NCI-H524 treated with DMSO at 0.1 percent for 48 hours (cell line): Measurements from ENCODE around the gene PHACTR1.
A peak's percentile ranks its signal among the peaks of the same experiment; 100 is the strongest.
"Not testable (repeated sequence)": the region's sequence is repeated elsewhere in the genome, so short reads cannot be mapped to it uniquely, and the experiment has no call there.

ENCODE experiments used
- DNase-seq: peaks from one replicate; lab custom pipeline; 2025; lab: John Stamatoyannopoulos, UW

PHACTR1 gene

GRCh38 chr6:12749531-12750379 is 33.2 kb downstream of the PHACTR1 start:
- DNase-seq, result no peak

- no peak for DNase-seq
Observed at GRCh38 chr6:12750416-12750815, 33.8 kb downstream of the PHACTR1 start.

GRCh38 chr6:12751694-12752325 is 35.2 kb downstream of the PHACTR1 start:
- DNase-seq, result no peak

- no peak for DNase-seq
Observed at GRCh38 chr6:12753036-12753435, 36.5 kb downstream of the PHACTR1 start.

GRCh38 chr6:12760226-12760625 is 43.7 kb downstream of the PHACTR1 start:
- DNase-seq, result no peak

- no peak for DNase-seq
Observed at GRCh38 chr6:12760911-12761310, 44.3 kb downstream of the PHACTR1 start.

- DNase-seq, result peak; percentile 24
Observed at GRCh38 chr6:12761376-12762115, 45.0 kb downstream of the PHACTR1 start.

- DNase-seq, result not testable (repeated sequence)
Observed at GRCh38 chr6:12762731-12763434, 46.3 kb downstream of the PHACTR1 start.

GRCh38 chr6:12766365-12766764 is 49.8 kb downstream of the PHACTR1 start:
- no peak for DNase-seq

- peak; percentile 55 for DNase-seq
Observed at GRCh38 chr6:12767016-12767415, 50.4 kb downstream of the PHACTR1 start.

GRCh38 chr6:12769556-12770256 is 53.1 kb downstream of the PHACTR1 start:
- peak; percentile 43 for DNase-seq

GRCh38 chr6:12772416-12772815 is 55.8 kb downstream of the PHACTR1 start:
- peak; percentile 46 for DNase-seq

- DNase-seq, result no peak
Observed at GRCh38 chr6:12776291-12776690, 59.7 kb downstream of the PHACTR1 start.

- DNase-seq, result no peak
Observed at GRCh38 chr6:12779772-12780171, 63.2 kb downstream of the PHACTR1 start.

- DNase-seq, result no peak
Observed at GRCh38 chr6:12782136-12782535, 65.6 kb downstream of the PHACTR1 start.

GRCh38 chr6:12785301-12785700 is 68.7 kb downstream of the PHACTR1 start:
- DNase-seq, result no peak

- DNase-seq, result no peak
Observed at GRCh38 chr6:12785921-12786320, 69.4 kb downstream of the PHACTR1 start.

GRCh38 chr6:12791371-12791770 is 74.8 kb downstream of the PHACTR1 start:
- DNase-seq, result no peak

- no peak for DNase-seq
Observed at GRCh38 chr6:12798326-12798725, 81.8 kb downstream of the PHACTR1 start.

GRCh38 chr6:12800120-12800519 is 83.6 kb downstream of the PHACTR1 start:
- DNase-seq, result no peak

GRCh38 chr6:12801141-12801540 is 84.6 kb downstream of the PHACTR1 start:
- DNase-seq, result no peak
